KBM-7 (cell line): ENCODE measurements around the gene COX7A2.

Experiments
- DNase-seq: peaks from one replicate; pipeline ENCODE4 v3.0.0-alpha.2; 2015
- in situ Hi-C: fragments of 300-500 bp; cut with MboI; formaldehyde crosslinking; loops from 2 replicates; pipeline ENCODE4 v1.14.3; 2020; ENCODE audit warnings: low sequenced_read_pairs, low pct_unique_long_range_greater_than_20kb, mixed read lengths

COX7A2 gene

GRCh38 chr6:75272145-75272840 is 28.7 kb upstream of the COX7A2 start:
- in situ Hi-C loops = no loop called here

GRCh38 chr6:75268988-75269354 is 25.4 kb upstream of the COX7A2 start:
- in situ Hi-C loops = no loop called here
- DNase-seq = no peak

More at GRCh38 chr6:75272145-75272840, 28.7 kb upstream of the COX7A2 start:
- DNase-seq = peak; percentile 61

- no peak for DNase-seq
- in situ Hi-C loops = no loop called here
Measured at GRCh38 chr6:75268121-75268987, 24.8 kb upstream of the COX7A2 start.

GRCh38 chr6:75267461-75267860 is 23.9 kb upstream of the COX7A2 start:
- in situ Hi-C loops = no loop called here

GRCh38 chr6:75266716-75267291 is 23.2 kb upstream of the COX7A2 start:
- in situ Hi-C loops = no loop called here

More at GRCh38 chr6:75267461-75267860, 23.9 kb upstream of the COX7A2 start:
- DNase-seq = no peak

GRCh38 chr6:75263401-75263750 is 19.8 kb upstream of the COX7A2 start:
- in situ Hi-C loops = no loop called here

More at GRCh38 chr6:75266716-75267291, 23.2 kb upstream of the COX7A2 start:
- peak; percentile 52 for DNase-seq

GRCh38 chr6:75262716-75263400 is 19.3 kb upstream of the COX7A2 start:
- in situ Hi-C loops = no loop called here

More at GRCh38 chr6:75263401-75263750, 19.8 kb upstream of the COX7A2 start:
- DNase-seq = no peak

GRCh38 chr6:75261299-75261698 is 17.7 kb upstream of the COX7A2 start:
- in situ Hi-C loops = no loop called here

More at GRCh38 chr6:75262716-75263400, 19.3 kb upstream of the COX7A2 start:
- no peak for DNase-seq

GRCh38 chr6:75257343-75258087 is 13.9 kb upstream of the COX7A2 start:
- no peak for DNase-seq
- in situ Hi-C loops = no loop called here

More at GRCh38 chr6:75261299-75261698, 17.7 kb upstream of the COX7A2 start:
- DNase-seq = no peak

- in situ Hi-C loops = no loop called here
- DNase-seq = no peak
Measured at GRCh38 chr6:75250552-75250951, 7.0 kb upstream of the COX7A2 start.

- DNase-seq = no peak
- in situ Hi-C loops = no loop called here
Measured at GRCh38 chr6:75249837-75250236, 6.2 kb upstream of the COX7A2 start.

- DNase-seq = no peak
- in situ Hi-C loops = no loop called here
Measured at GRCh38 chr6:75246386-75246785, 2.8 kb upstream of the COX7A2 start.

- in situ Hi-C loops = no loop called here
Measured at GRCh38 chr6:75244063-75244584, 523 bp upstream of the COX7A2 start.

GRCh38 chr6:75236630-75237029 is 7.0 kb downstream of the COX7A2 start:
- DNase-seq = no peak
- in situ Hi-C loops = no loop called here

More at GRCh38 chr6:75244063-75244584, 523 bp upstream of the COX7A2 start:
- no peak for DNase-seq

- in situ Hi-C loops = no loop called here
- DNase-seq = no peak
Measured at GRCh38 chr6:75235271-75235670, 8.3 kb downstream of the COX7A2 start.

GRCh38 chr6:75234126-75234865 is 9.3 kb downstream of the COX7A2 start:
- no peak for DNase-seq
- in situ Hi-C loops = no loop called here

GRCh38 chr6:75233092-75233615 is 10.4 kb downstream of the COX7A2 start:
- DNase-seq = no peak
- in situ Hi-C loops = no loop called here
